Tibial artery (tissue), 4 donors: Measurements from ENCODE around the gene RBMX.
A peak's percentile ranks its signal among the peaks of the same experiment; 100 is the strongest.
"Not testable (repeated sequence)": the region's sequence is repeated elsewhere in the genome, so short reads cannot be mapped to it uniquely, and the experiment has no call there.

Experiments used
- DNase-seq, 2 donors: peaks; one replicate each; pipeline ENCODE4 v3.0.0-alpha.2; 2019
- H3K27ac ChIP-seq, 2 donors: fragments of 200-600 bp; sonication (generic) in 1 of 2; 1 replicate in 1 of 2; 2 replicates in 1 of 2; pipeline ENCODE4 v1.5.1; 2018 to 2019; ENCODE audit warnings: mild to moderate bottlenecking in 1 of 2
- H3K27me3 ChIP-seq, 2 donors: fragments of 200-600 bp; sonication (generic) in 1 of 2; one replicate each; pipeline versions ENCODE4 v1.5.1 to v1.6.0; 2016 to 2019
- H3K36me3 ChIP-seq, 3 donors: fragments of 200-600 bp; sonication (generic) in 2 of 3; one replicate each; pipeline ENCODE4 v1.5.1; 2016 to 2019; ENCODE audit warnings: mild to moderate bottlenecking in 2 of 3
- H3K4me1 ChIP-seq, 4 donors: fragments of 200-600 bp; sonication (generic) in 2 of 4; 1 replicate in 3 of 4; 2 replicates in 1 of 4; pipeline ENCODE4 v1.5.1; 2016 to 2019
- H3K4me3 ChIP-seq, 2 donors: fragments of 200-600 bp; sonication (generic) in 1 of 2; 1 replicate in 1 of 2; 2 replicates in 1 of 2; pipeline ENCODE4 v1.5.1; 2018 to 2019; ENCODE audit warnings: mild to moderate bottlenecking in 2 of 2
- H3K9me3 ChIP-seq, 3 donors: fragments of 200-600 bp; sonication (generic) in 1 of 3; one replicate each; pipeline ENCODE4 v1.5.1; 2016 to 2019
- intact Hi-C: fragments of 100-400 bp; cut with DNase I; formaldehyde crosslinking; loops from one replicate; pipeline ENCODE4 v1.15.0; 2023; ENCODE audit warnings: low total_unique reads
- TF ChIP-seq, protein P1 (sequence below), 2 experiments: fragments of 200-600 bp in 1 of 2; fragments of 450-650 bp in 1 of 2; IDR thresholded peaks; one replicate each; pipeline ENCODE4 v1.5.1; 2017 to 2019; ENCODE audit warnings: antibody characterized with exemption in 2 of 2, mild to moderate bottlenecking in 1 of 2, moderate library complexity in 1 of 2

RBMX gene

DNA sequence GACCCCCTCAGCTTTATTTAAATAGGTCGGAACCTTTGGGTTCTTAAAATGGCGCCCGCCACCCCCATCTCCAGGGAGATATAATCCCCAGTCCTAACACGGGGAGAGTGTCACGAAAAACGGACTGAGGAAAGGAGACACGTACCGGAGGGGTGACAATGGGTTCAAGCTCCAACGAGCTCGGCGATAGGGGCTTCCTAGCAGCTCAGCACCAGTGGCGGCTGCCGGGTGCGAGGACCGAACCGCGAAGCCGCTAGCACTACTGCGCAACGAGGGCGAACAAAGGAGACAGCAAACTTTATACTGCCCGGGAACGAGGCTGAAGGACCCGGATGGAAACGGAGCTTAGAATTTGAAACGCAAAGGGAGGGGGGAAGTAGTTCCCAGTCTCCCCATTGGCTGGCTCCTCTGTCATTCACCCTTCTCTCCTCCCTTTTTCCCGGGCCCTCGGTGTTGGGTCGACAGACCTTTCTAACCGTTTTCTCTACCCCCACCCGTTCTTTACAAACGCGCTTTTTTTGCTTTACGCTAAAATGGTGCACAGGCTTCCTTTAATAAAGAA is at the start of gene RBMX:
Gene RBMX (minus strand): TSS at position 274 of the 562 bp plus-strand sequence. CDS start 1,298 bp downstream, outside the sequence.
- DNase-seq: peak; percentile 87 to 94
- intact Hi-C loops: no loop called here

DNA sequence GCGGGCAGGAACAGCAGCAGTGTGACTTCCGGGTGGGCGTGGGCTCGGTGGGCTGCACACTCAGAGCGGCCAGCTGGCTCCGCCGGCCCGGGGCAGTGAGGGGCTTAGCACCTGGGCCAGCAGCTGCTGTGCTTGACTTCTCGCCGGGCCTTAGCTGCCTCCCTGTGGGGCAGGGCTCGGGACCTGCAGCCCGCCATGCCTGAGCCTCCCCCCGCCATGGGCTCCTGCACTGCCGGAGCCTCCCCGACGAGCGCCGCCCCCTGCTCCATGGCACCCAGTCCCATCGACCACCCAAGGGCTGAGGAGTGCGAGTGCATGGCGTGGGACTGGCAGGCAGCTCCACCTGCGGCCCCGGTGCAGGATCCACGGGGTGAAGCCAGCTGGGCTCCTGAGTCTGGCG is 40.9 kb upstream of the RBMX start:
- not testable (repeated sequence) for H3K9me3 ChIP-seq

More for the DNA sequence above, at the start of gene RBMX:
- peak within 1 kb of the TSS; percentile 97 to 99 for H3K27ac ChIP-seq
- H3K4me3 ChIP-seq: peak within 1 kb of the TSS; percentile 83 to 84
- H3K4me1 ChIP-seq: peaks cover 0 to 5% (median 0%) of the 10 kb centered on the region in 4 donors
- H3K36me3 ChIP-seq: peaks cover 9 to 23% (median 12%) of the 10 kb centered on the region in 3 donors
- TF ChIP-seq, protein P1, sequence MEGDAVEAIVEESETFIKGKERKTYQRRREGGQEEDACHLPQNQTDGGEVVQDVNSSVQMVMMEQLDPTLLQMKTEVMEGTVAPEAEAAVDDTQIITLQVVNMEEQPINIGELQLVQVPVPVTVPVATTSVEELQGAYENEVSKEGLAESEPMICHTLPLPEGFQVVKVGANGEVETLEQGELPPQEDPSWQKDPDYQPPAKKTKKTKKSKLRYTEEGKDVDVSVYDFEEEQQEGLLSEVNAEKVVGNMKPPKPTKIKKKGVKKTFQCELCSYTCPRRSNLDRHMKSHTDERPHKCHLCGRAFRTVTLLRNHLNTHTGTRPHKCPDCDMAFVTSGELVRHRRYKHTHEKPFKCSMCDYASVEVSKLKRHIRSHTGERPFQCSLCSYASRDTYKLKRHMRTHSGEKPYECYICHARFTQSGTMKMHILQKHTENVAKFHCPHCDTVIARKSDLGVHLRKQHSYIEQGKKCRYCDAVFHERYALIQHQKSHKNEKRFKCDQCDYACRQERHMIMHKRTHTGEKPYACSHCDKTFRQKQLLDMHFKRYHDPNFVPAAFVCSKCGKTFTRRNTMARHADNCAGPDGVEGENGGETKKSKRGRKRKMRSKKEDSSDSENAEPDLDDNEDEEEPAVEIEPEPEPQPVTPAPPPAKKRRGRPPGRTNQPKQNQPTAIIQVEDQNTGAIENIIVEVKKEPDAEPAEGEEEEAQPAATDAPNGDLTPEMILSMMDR (IDR thresholded peaks at IDR 0.05): no peak
- no peaks in the 10 kb centered on the region for H3K27me3 ChIP-seq
- H3K9me3 ChIP-seq: no peaks in the 10 kb centered on the region

DNA sequence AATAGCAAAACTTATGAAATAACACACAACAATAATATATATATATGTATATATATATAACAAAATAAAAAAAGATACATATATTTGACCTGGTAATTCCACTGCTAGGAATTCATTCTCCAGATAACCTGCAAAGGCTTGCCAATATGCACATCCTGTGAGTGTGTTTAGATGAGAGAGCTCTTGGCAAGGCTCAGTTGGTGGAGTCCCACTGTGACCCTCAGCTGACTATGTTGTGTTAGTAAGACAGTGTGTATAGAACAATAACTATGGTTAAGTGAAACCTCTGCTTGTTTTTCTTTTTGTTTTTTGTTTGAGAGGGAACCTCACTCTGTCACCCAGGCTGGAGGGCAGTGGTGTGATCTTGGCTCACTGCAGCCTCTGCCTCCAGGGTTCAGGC is 39.5 kb upstream of the RBMX start:
- no peaks in the 10 kb centered on the region for H3K4me1 ChIP-seq
- no peak overlapping the region for H3K27ac ChIP-seq
- no peaks in the 10 kb centered on the region for H3K27me3 ChIP-seq
- H3K36me3 ChIP-seq: no peaks in the 10 kb centered on the region
- TF ChIP-seq, protein P1 (IDR thresholded peaks at IDR 0.05): no peak
- DNase-seq: no peak
- no peaks in the 10 kb centered on the region for H3K9me3 ChIP-seq
- intact Hi-C loops: no loop called here
- H3K4me3 ChIP-seq: no peak overlapping the region

More for the DNA sequence above, 40.9 kb upstream of the RBMX start:
- intact Hi-C loops, H3K4me3 ChIP-seq, H3K27me3 ChIP-seq, H3K4me1 ChIP-seq, H3K36me3 ChIP-seq, H3K27ac ChIP-seq, DNase-seq: not testable (repeated sequence)

DNA sequence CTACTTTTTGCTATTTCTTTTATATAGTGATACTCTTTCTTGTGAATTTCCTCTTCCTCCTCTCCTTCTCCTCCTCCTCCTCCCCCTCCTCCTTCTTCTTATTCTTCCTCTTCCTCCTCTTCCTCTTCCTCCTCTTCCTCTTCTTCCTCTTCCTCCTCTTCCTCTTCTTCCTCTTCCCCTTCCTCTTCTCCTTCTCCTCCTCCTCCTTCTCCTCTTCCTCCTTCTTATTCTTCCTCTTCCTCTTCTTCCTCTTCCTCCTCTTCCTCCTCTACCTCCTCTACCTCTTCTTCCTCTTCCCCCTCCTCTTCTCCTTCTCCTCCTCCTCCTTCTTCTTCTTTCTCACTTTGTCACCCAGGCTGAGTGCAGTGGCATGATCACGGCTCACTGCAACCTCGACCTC is 36.3 kb upstream of the RBMX start:
- intact Hi-C loops: no loop called here
- TF ChIP-seq, protein P1 (IDR thresholded peaks at IDR 0.05): no peak
- H3K9me3 ChIP-seq: no peaks in the 10 kb centered on the region
- no peak for DNase-seq
- H3K27me3 ChIP-seq: no peaks in the 10 kb centered on the region
- no peaks in the 10 kb centered on the region for H3K4me1 ChIP-seq
- H3K4me3 ChIP-seq: no peak overlapping the region
- no peaks in the 10 kb centered on the region for H3K36me3 ChIP-seq
- no peak overlapping the region for H3K27ac ChIP-seq

DNA sequence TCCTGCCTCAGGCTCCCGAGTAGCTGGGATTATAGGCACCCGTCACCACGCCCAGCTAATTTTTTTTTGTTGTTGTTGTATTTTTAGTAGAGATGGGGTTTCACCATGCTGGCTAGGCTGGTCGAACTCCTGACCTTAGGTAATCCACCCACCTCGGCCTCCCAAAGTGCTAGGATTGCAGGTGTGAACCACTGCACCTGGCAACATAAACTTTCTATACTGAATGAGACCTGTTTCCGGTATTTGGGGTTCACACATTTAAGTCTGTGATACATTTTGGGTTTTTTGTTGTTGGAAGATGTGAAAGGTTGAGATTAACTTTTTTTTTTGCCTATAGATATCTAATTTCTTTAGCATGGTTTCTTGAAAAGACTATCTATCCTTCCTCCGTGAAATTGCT is 31.1 kb upstream of the RBMX start:
- H3K27me3 ChIP-seq, H3K36me3 ChIP-seq, H3K4me1 ChIP-seq, H3K4me3 ChIP-seq, intact Hi-C loops, H3K9me3 ChIP-seq, DNase-seq: not testable (repeated sequence)
- H3K27ac ChIP-seq: peak overlapping the region in 1 of 2 donors; percentile 93

DNA sequence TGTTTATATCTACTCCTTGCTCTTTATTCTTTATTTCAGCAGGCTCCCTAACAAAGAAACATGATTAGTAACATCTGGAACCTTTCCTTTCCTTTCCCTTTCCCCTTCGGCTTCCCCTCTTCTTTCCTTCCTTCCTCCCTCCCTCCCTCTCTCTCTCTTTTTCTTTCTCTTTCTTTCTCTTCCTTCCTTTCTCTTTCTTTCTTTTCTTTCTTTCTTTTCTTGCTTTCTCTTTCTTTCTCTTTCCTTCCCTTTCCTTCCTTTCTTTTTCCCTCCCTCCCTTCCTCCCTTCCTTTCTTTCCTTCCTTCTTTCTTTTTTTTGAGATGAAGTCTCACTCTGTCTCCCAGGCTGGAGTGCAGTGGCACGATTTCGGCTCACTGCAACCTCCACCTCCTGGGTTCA is 30.7 kb upstream of the RBMX start:
- peak overlapping the region in 1 of 2 donors; percentile 76 for H3K4me3 ChIP-seq

More for the DNA sequence above, 30.7 kb upstream of the RBMX start:
- intact Hi-C loops: no loop called here
- TF ChIP-seq, protein P1 (IDR thresholded peaks at IDR 0.05): no peak
- no peaks in the 10 kb centered on the region for H3K9me3 ChIP-seq
- DNase-seq: no peak
- H3K36me3 ChIP-seq: no peaks in the 10 kb centered on the region
- H3K27ac ChIP-seq: peak overlapping the region; percentile 86 to 93
- H3K27me3 ChIP-seq: no peaks in the 10 kb centered on the region
- H3K4me1 ChIP-seq: peaks cover 0 to 5% (median 0%) of the 10 kb centered on the region in 4 donors
